Chondrocyte (in vitro differentiated cells): ENCODE data around the gene GLIPR1L2. TPM values are rescaled to one million over a fixed set of nuclear protein-coding genes. Genes with fewer than 3 reads are reported as not detected.
A peak's percentile ranks its signal among the peaks of the same experiment; 100 is the strongest.

Experiments
- DNase-seq: peaks from one replicate; pipeline ENCODE4 v3.0.0; 2021; ENCODE audit warnings: mixed read lengths, low spot score
- H3K27ac Mint-ChIP-seq: one replicate; pipeline ENCODE4 v1.8.0; 2021; ENCODE audit warnings: mild to moderate bottlenecking, moderate library complexity, mixed read lengths; ENCODE audit not compliant: unreplicated experiment
- H3K27me3 Mint-ChIP-seq: 2 replicates; pipeline ENCODE4 v1.8.0; 2021; ENCODE audit warnings: low read depth, mixed read lengths
- H3K36me3 Mint-ChIP-seq: 2 replicates; pipeline ENCODE4 v1.8.0; 2021; ENCODE audit warnings: low read depth, mixed read lengths
- H3K4me1 Mint-ChIP-seq: 2 replicates; pipeline ENCODE4 v1.8.0; 2021; ENCODE audit warnings: low read depth, mild to moderate bottlenecking, mixed read lengths
- H3K4me3 Mint-ChIP-seq: one replicate; pipeline ENCODE4 v1.8.0; 2021; ENCODE audit warnings: mild to moderate bottlenecking, moderate library complexity, mixed read lengths; ENCODE audit not compliant: unreplicated experiment
- H3K9me3 Mint-ChIP-seq: 2 replicates; pipeline ENCODE4 v1.8.0; 2021; ENCODE audit warnings: low read depth, mixed read lengths
- total RNA-seq: library from RNA; stranded (reverse); gene quantifications from 3 replicates; pipeline ENCODE4 v1.2.1, GENCODE V29; 2021
- TF ChIP-seq, protein P1 (sequence below): fragments of 200-600 bp; sonication (generic); IDR thresholded peaks from 2 replicates; pipeline ENCODE4 v1.5.0; 2021; ENCODE audit warnings: antibody characterized with exemption, mild to moderate bottlenecking, moderate library complexity

The GLIPR1L2 gene
- total RNA-seq, 1 donor from 2014 or later, result 0.65 TPM

DNA sequence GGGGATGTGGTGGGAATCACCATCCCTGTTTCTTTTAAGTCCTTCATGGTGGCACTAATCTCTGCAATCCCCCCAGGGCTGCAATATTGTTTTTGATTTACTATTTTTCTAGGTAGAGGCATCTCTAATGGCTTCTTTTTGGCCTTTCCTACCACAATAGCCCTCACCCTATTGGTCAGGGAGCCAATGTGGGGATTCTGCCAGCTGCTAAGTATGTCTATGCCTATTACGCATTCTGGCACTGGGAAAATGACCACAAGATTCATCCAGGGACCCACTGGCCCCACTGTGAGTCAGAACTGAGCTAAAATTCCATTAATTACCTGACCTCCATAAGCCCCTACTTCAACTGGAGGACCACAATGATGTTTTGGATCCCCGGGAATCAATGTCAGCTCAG, 15.9 kb upstream of the GLIPR1L2 start:
- no peaks in the 10 kb centered on the region for H3K27me3 Mint-ChIP-seq
- no peaks in the 10 kb centered on the region for H3K36me3 Mint-ChIP-seq
- peaks cover 12% of the 10 kb centered on the region for H3K4me1 Mint-ChIP-seq
- H3K9me3 Mint-ChIP-seq, result no peaks in the 10 kb centered on the region
- no peak for DNase-seq
- TF ChIP-seq, protein P1, sequence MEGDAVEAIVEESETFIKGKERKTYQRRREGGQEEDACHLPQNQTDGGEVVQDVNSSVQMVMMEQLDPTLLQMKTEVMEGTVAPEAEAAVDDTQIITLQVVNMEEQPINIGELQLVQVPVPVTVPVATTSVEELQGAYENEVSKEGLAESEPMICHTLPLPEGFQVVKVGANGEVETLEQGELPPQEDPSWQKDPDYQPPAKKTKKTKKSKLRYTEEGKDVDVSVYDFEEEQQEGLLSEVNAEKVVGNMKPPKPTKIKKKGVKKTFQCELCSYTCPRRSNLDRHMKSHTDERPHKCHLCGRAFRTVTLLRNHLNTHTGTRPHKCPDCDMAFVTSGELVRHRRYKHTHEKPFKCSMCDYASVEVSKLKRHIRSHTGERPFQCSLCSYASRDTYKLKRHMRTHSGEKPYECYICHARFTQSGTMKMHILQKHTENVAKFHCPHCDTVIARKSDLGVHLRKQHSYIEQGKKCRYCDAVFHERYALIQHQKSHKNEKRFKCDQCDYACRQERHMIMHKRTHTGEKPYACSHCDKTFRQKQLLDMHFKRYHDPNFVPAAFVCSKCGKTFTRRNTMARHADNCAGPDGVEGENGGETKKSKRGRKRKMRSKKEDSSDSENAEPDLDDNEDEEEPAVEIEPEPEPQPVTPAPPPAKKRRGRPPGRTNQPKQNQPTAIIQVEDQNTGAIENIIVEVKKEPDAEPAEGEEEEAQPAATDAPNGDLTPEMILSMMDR, result no peak
- no peak overlapping the region for H3K27ac Mint-ChIP-seq
- no peak overlapping the region for H3K4me3 Mint-ChIP-seq

DNA sequence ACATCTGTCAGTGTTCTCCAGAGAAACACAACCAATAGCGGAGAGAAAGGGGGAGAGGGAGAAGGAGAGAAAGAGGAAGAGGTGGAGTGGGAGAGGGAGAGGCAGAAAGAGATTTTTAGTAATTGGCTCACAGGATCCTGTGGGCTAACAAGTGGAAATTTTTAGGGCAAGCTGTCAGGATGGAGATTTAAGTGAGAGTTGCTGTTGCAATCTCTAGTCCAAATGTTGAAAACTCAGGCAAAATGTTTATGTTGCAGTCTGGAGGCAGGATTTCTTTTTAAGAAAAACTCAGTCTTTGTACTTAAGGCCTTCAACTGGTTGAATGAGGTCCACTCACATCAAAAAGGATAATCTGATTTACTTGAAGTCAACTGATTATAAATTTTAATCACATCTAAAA, 12.5 kb upstream of the GLIPR1L2 start:
- H3K36me3 Mint-ChIP-seq, result no peaks in the 10 kb centered on the region
- no peak overlapping the region for H3K4me3 Mint-ChIP-seq
- H3K27me3 Mint-ChIP-seq, result no peaks in the 10 kb centered on the region
- no peak for DNase-seq
- no peaks in the 10 kb centered on the region for H3K9me3 Mint-ChIP-seq
- H3K4me1 Mint-ChIP-seq, result peaks cover 12% of the 10 kb centered on the region
- TF ChIP-seq, protein P1, result no peak
- peak overlapping the region; percentile 84 for H3K27ac Mint-ChIP-seq

DNA sequence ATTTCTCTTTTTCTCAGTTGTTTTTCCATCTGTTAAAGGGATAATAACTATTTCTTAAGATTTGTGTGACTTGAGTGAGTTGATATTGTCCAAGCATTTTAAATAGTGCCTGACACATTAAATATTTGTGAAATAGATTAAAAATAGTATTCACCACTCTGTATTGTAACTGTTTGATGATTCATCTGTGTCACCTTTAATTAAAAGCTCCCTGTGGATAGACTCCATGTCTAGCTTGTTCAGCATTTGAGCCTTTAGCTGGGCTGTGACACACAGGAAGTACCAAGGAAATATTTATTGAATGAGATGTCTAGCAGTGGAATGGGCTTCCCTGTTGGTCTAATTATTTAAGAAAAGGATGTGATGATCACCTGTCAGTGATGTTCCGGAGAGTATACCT, 1.8 kb upstream of the GLIPR1L2 start:
- Mint-ChIP-seq H3K4me3 (no peak overlapping the region), H3K4me1 (peaks cover 36% of the 10 kb centered on the region), H3K36me3 (no peaks in the 10 kb centered on the region), H3K27me3 (no peaks in the 10 kb centered on the region), H3K9me3 (no peaks in the 10 kb centered on the region), H3K27ac (peak overlapping the region; percentile 20)
- no peak for DNase-seq
- TF ChIP-seq, protein P1, result no peak

DNA sequence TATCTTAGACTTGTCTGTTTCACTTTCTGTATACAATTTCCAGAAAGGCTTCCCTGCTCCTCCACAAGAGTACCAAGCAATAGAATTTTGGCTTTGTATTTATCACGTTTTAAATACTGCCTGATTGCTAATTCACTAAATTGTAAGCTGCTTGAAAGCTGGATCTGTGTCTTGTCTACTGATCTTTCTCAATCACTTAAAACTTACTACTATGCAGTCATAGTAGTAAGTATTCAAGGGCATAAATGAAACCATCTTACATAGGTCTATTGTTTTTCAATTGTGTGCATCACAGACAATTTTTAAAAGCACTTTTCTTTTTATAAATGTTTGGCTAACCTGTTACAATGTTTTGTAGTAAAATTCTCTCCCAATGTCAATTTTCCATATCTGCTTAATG, 1.2 kb upstream of the GLIPR1L2 start:
- H3K9me3 Mint-ChIP-seq, result no peaks in the 10 kb centered on the region
- H3K27ac Mint-ChIP-seq, result peak overlapping the region; percentile 43
- peaks cover 36% of the 10 kb centered on the region for H3K4me1 Mint-ChIP-seq
- no peaks in the 10 kb centered on the region for H3K36me3 Mint-ChIP-seq
- TF ChIP-seq, protein P1, result no peak
- no peak for DNase-seq
- no peaks in the 10 kb centered on the region for H3K27me3 Mint-ChIP-seq
- H3K4me3 Mint-ChIP-seq, result no peak overlapping the region

DNA sequence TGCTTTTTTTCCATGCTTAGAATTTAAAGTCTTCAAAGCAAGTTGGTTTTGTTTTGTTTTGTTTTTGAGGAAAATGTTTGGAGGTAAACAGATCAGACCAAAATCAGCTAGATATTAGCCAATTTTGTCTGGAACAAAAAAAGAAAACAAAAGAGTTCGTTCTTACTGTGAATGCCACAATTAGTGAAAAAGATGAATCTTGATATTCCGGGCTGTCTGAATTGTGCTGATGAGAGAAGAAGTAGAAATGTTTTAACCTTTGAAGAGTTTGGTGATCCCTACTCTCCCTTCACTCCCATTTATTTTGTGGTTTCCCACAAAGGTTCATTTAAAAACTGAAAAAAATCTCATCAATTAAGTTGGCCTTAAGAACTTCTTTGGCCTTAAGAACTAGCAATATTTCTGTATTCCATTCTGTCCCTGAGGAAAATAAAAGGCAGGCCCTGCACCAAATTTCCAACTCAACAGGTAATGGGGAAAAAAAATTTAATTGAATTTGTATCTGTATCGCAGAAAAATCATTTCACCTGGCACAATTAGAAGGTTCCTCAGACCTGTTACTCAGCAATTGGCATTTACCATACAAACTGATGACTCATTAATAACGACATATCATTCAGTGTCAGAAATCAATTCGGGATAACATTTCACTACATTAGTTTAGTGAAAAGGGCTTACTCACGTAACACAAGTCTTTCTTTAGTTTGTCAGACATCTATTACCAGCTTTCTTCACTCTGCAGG, 562 bp upstream of the GLIPR1L2 start:
- Mint-ChIP-seq H3K27ac (peak overlapping the region; percentile 91), H3K4me3 (peak overlapping the region; percentile 83), H3K27me3 (no peaks in the 10 kb centered on the region), H3K4me1 (peaks cover 36% of the 10 kb centered on the region), H3K36me3 (no peaks in the 10 kb centered on the region), H3K9me3 (no peaks in the 10 kb centered on the region)
- DNase-seq, result no peak
- TF ChIP-seq, protein P1, result no peak
